OCI-LY3 (cell line): ENCODE data around the gene PRPF40B.

Experiments
- H2AFZ ChIP-seq: fragments of 200-600, 300-600 bp; shearing (Covaris generic); 2 replicates; pipeline ENCODE4 v1.6.0; 2014; ENCODE audit warnings: antibody characterized with exemption, low read depth, low read length
- H3K27ac ChIP-seq: fragments of 200-600, 300-600 bp; sonication (generic); 2 replicates; pipeline ENCODE4 v1.5.1; 2014; ENCODE audit warnings: mild to moderate bottlenecking, low read length, moderate library complexity, mixed read lengths
- H3K27me3 ChIP-seq: fragments of 200-600, 300-600 bp; sonication (generic); 2 replicates; pipeline ENCODE4 v1.6.1; 2014; ENCODE audit warnings: low read depth, low read length, mixed read lengths
- H3K36me3 ChIP-seq: fragments of 200-600, 300-600 bp; sonication (generic); replicated peaks from 2 replicates; pipeline ENCODE3; 2014; ENCODE audit warnings: low read depth, low read length, mixed read lengths
- H3K4me1 ChIP-seq: fragments of 300-600, 200-600 bp; sonication (generic); 2 replicates; pipeline ENCODE4 v1.6.1; 2014; ENCODE audit warnings: low read length, mixed read lengths
- H3K4me2 ChIP-seq: fragments of 200-600, 300-600 bp; sonication (generic); 2 replicates; pipeline ENCODE4 v1.6.1; 2014; ENCODE audit warnings: low read length, mixed read lengths
- H3K4me3 ChIP-seq: fragments of 300-600, 200-600 bp; sonication (generic); 2 replicates; pipeline ENCODE4 v1.5.1; 2014; ENCODE audit warnings: antibody characterized with exemption, mild to moderate bottlenecking, low read length, moderate library complexity
- H3K79me2 ChIP-seq: fragments of 300-600, 200-600 bp; shearing (Covaris generic); 2 replicates; pipeline ENCODE4 v1.6.1; 2014; ENCODE audit warnings: mild to moderate bottlenecking, low read length, mixed read lengths
- H3K9ac ChIP-seq: fragments of 300-600, 200-600 bp; shearing (Covaris generic); 2 replicates; pipeline ENCODE4 v1.6.0; 2014; ENCODE audit warnings: mild to moderate bottlenecking, low read length, moderate library complexity
- H3K9me3 ChIP-seq: fragments of 200-600, 300-600 bp; shearing (Covaris generic); 2 replicates; pipeline ENCODE4 v1.6.1; 2014; ENCODE audit warnings: low read length, mixed read lengths; ENCODE audit not compliant: insufficient read depth
- H4K20me1 ChIP-seq: fragments of 200-600, 300-600 bp; sonication (generic); 2 replicates; pipeline ENCODE4 v1.6.1; 2016; ENCODE audit warnings: low read length, mixed read lengths; ENCODE audit not compliant: insufficient read depth
- EZH2phosphoT487 ChIP-seq: fragments of 200-600 bp; shearing (Covaris generic); IDR thresholded peaks from 2 replicates; pipeline ENCODE4 v1.6.1; 2018; ENCODE audit warnings: antibody characterized with exemption, mixed run types, low read depth
- TF ChIP-seq, protein P1 (sequence below): fragments of 200-600, 300-600 bp; sonication (generic); IDR thresholded peaks from 2 replicates; pipeline ENCODE4 v1.5.1; 2014; ENCODE audit warnings: antibody characterized with exemption, low read length, low read depth

Gene PRPF40B

DNA sequence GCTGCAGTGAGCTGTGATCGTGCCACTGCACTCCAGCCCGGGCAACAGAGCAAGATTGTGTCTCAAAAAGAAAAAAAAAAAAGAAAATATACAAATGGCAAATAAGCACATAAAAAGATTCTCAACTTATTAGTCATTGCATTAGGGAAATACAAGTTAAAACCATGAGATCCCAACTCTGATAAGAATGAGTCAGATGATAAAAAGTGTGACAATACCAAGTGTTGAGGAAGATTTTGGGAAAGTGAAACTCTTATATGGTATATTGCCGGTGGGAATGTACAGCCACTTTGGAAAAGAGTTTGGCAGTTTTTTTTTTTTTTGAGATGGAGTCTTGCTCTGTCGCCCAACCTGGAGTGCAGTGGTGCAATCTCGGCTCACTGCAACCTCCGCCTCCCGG lies 7.6 kb upstream of the PRPF40B start:
- TF ChIP-seq, protein P1, sequence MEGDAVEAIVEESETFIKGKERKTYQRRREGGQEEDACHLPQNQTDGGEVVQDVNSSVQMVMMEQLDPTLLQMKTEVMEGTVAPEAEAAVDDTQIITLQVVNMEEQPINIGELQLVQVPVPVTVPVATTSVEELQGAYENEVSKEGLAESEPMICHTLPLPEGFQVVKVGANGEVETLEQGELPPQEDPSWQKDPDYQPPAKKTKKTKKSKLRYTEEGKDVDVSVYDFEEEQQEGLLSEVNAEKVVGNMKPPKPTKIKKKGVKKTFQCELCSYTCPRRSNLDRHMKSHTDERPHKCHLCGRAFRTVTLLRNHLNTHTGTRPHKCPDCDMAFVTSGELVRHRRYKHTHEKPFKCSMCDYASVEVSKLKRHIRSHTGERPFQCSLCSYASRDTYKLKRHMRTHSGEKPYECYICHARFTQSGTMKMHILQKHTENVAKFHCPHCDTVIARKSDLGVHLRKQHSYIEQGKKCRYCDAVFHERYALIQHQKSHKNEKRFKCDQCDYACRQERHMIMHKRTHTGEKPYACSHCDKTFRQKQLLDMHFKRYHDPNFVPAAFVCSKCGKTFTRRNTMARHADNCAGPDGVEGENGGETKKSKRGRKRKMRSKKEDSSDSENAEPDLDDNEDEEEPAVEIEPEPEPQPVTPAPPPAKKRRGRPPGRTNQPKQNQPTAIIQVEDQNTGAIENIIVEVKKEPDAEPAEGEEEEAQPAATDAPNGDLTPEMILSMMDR, result no peak
- TF ChIP-seq EZH2phosphoT487, result no peak
- no peaks in the 10 kb centered on the region for H4K20me1 ChIP-seq
- H3K4me2 ChIP-seq, result no peak overlapping the region
- no peaks in the 10 kb centered on the region for H3K4me1 ChIP-seq
- H3K9ac ChIP-seq, result no peak overlapping the region
- H3K27ac ChIP-seq, result no peak overlapping the region
- H3K27me3 ChIP-seq, result peaks cover 15% of the 10 kb centered on the region
- no peaks in the 10 kb centered on the region for H3K9me3 ChIP-seq
- H3K36me3 ChIP-seq, result no peaks in the 10 kb centered on the region
- H2AFZ ChIP-seq, result no peak overlapping the region
- H3K79me2 ChIP-seq, result no peaks in the 10 kb centered on the region
- no peak overlapping the region for H3K4me3 ChIP-seq

DNA sequence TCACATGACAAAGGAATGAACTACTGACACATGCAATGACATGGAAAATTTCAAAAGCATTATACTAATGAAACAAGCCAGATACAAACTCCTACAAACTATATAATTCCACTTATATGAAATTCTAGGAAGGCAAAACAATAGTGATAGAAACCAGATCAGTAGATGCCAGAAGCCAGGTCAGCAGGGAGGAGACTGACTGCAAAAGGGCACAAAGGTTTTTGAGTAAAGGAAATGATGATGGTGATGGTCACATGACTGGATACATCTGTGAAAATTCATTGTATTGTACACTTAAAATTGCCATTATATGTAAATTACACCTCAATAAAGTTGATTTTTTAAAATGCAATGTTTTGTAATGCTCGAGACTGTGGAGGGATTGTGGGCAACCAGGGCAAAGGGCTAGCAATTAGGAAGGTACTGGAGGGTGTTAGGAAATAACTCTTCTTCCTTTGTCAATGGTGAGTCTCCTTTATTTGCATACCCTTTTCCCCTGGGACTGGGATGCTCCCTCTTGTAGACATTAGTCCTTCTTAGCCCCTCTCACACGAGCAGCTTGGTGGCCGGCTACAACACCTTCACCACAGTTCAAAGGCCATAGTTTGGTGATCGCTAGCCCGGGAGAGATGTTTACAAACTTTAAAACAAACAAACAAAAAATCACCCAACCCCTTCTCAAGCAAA lies 6.7 kb upstream of the PRPF40B start:
- no peak overlapping the region for H3K4me2 ChIP-seq
- no peaks in the 10 kb centered on the region for H3K9me3 ChIP-seq

DNA sequence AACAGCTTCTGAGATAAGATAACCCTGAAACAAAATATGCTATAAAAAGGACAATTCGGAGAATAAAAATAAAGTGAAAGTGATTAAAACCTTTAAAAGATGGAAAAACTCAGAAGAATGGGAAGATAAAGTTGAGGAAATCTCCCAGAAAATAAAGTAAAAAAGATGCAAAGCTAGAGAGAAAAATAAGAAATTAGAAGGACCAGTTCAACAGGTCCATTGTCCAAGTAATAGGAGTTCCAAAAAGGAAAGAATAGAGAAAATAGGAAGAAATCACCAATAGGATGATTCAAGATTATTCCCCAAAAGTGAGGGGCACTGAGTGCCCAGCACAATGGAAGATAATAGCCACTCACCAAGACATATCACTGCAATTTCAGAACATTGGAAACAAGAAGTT lies 4.8 kb upstream of the PRPF40B start:
- no peak overlapping the region for H2AFZ ChIP-seq
- no peaks in the 10 kb centered on the region for H3K36me3 ChIP-seq
- TF ChIP-seq, protein P1, result no peak
- TF ChIP-seq EZH2phosphoT487, result no peak
- no peak overlapping the region for H3K27ac ChIP-seq
- peaks cover 9% of the 10 kb centered on the region for H3K4me1 ChIP-seq
- H3K4me2 ChIP-seq, result no peak overlapping the region
- peaks cover 20% of the 10 kb centered on the region for H3K27me3 ChIP-seq
- no peak overlapping the region for H3K9ac ChIP-seq
- no peaks in the 10 kb centered on the region for H4K20me1 ChIP-seq
- no peaks in the 10 kb centered on the region for H3K9me3 ChIP-seq
- no peaks in the 10 kb centered on the region for H3K79me2 ChIP-seq
- H3K4me3 ChIP-seq, result no peak overlapping the region

More for the DNA sequence above, 6.7 kb upstream of the PRPF40B start:
- Histone ChIP-seq H2AFZ (no peak overlapping the region), H3K36me3 (no peaks in the 10 kb centered on the region), H4K20me1 (no peaks in the 10 kb centered on the region), H3K9ac (no peak overlapping the region), H3K79me2 (no peaks in the 10 kb centered on the region), H3K4me1 (peaks cover 8% of the 10 kb centered on the region), H3K4me3 (no peak overlapping the region), H3K27ac (no peak overlapping the region), H3K27me3 (peaks cover 20% of the 10 kb centered on the region)
- TF ChIP-seq EZH2phosphoT487, result no peak
- TF ChIP-seq, protein P1, result no peak

DNA sequence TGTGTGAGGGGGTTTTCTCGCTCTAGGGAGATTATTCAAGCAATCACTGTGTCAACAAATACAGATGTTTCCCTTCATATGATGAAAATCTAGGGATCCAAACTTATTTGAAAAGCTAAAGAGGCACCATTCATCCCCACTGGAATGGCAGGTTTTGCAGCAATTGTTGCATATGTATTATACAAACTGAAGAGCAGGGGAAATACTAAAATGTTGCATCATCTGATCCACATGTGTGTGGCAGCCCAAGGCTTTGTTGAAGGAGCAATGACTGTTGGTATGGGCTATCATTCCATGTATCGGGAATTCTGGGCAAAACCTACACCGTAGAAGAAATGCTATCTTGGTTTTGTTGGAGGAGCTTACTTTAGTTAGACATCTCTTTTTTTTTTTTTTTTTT lies 4.1 kb upstream of the PRPF40B start:
- no peaks in the 10 kb centered on the region for H3K36me3 ChIP-seq
- H3K4me3 ChIP-seq, result no peak overlapping the region
- H3K9me3 ChIP-seq, result no peaks in the 10 kb centered on the region
- H3K9ac ChIP-seq, result no peak overlapping the region
- H3K27ac ChIP-seq, result no peak overlapping the region
- H3K79me2 ChIP-seq, result no peaks in the 10 kb centered on the region
- TF ChIP-seq EZH2phosphoT487, result no peak
- TF ChIP-seq, protein P1, result no peak
- peaks cover 20% of the 10 kb centered on the region for H3K27me3 ChIP-seq
- H4K20me1 ChIP-seq, result no peaks in the 10 kb centered on the region
- H3K4me1 ChIP-seq, result peaks cover 15% of the 10 kb centered on the region
- H2AFZ ChIP-seq, result no peak overlapping the region
- H3K4me2 ChIP-seq, result no peak overlapping the region
